ENCODE measurements around the gene CPB1.

GRCh38 chr3:148896062-148896461, 68.5 kb downstream of the CPB1 start:
- TF ChIP-seq POLR2AphosphoS5 (IDR thresholded peaks at IDR 0.05; ENCODE audit: low read depth, low read length) (no peak), POLR2A (IDR thresholded peaks at IDR 0.05; ENCODE audit: low read depth, low read length) (no peak), TAF1 (IDR thresholded peaks at IDR 0.05; ENCODE audit: low read depth, low read length) (no peak), SPI1 (IDR thresholded peaks at IDR 0.05; ENCODE audit: low read depth, low read length) (no peak), POU2F2 (IDR thresholded peaks at IDR 0.05; ENCODE audit: low read depth, low read length) (no peak), PAX5 (IDR thresholded peaks at IDR 0.05; ENCODE audit: insufficient read depth, low read length, severe bottlenecking) (no peak)

Data from GM12891 (cell line).